OCI-LY1 (cell line): ENCODE results near the gene ASTN1.

ENCODE experiments used
- H2AFZ ChIP-seq: fragments of 200-600 bp; sonication (generic), shearing (Covaris generic); 2 replicates; pipeline ENCODE4 v1.6.0; 2014; ENCODE audit warnings: antibody characterized with exemption, mild to moderate bottlenecking, low read length
- H3F3A ChIP-seq: fragments of 200-600 bp; sonication (generic), shearing (Covaris generic); 2 replicates; pipeline ENCODE4 v1.6.0; 2014; ENCODE audit warnings: mild to moderate bottlenecking, antibody characterized with exemption, low read length, moderate library complexity; ENCODE audit not compliant: insufficient read depth
- H3K27ac ChIP-seq: fragments of 200-600 bp; sonication (generic); 2 replicates; pipeline ENCODE4 v1.5.1; 2014; ENCODE audit warnings: low read length, mixed run types, mild to moderate bottlenecking, low read depth; ENCODE audit not compliant: poor library complexity, severe bottlenecking
- H3K27me3 ChIP-seq: fragments of 200-600 bp; sonication (generic); 2 replicates; pipeline ENCODE4 v1.6.0; 2014; ENCODE audit warnings: antibody characterized with exemption, mild to moderate bottlenecking, low read length, moderate library complexity; ENCODE audit not compliant: insufficient read depth
- H3K36me3 ChIP-seq: fragments of 200-600 bp; sonication (generic); 2 replicates; pipeline ENCODE4 v1.6.1; 2014; ENCODE audit warnings: mild to moderate bottlenecking, antibody characterized with exemption, low read length, moderate library complexity, mixed read lengths; ENCODE audit not compliant: insufficient read depth
- H3K4me1 ChIP-seq: fragments of 200-600 bp; sonication (generic); 2 replicates; pipeline ENCODE4 v1.5.1; 2014; ENCODE audit warnings: mild to moderate bottlenecking, low read length, moderate library complexity; ENCODE audit not compliant: insufficient read depth, severe bottlenecking
- H3K4me2 ChIP-seq: fragments of 200-600 bp; sonication (generic), shearing (Covaris generic); 2 replicates; pipeline ENCODE4 v1.6.1; 2014; ENCODE audit warnings: low read length
- H3K4me3 ChIP-seq: fragments of 200-600 bp; sonication (generic); 2 replicates; pipeline ENCODE4 v1.5.1; 2014; ENCODE audit warnings: low read length, low read depth, mild to moderate bottlenecking, mixed read lengths; ENCODE audit not compliant: poor library complexity, severe bottlenecking
- H3K79me2 ChIP-seq: fragments of 200-600 bp; shearing (Covaris generic); 2 replicates; pipeline ENCODE4 v1.6.1; 2016; ENCODE audit warnings: mixed run types, low read length, mixed read lengths; ENCODE audit not compliant: insufficient read depth
- H3K9ac ChIP-seq: fragments of 200-600 bp; sonication (generic), shearing (Covaris generic); 2 replicates; pipeline ENCODE4 v1.6.1; 2014; ENCODE audit warnings: mild to moderate bottlenecking, low read length, mixed read lengths
- H3K9me2 ChIP-seq: fragments of 200-600 bp; sonication (generic), shearing (Covaris generic); 2 replicates; pipeline ENCODE4 v1.6.1; 2014; ENCODE audit warnings: low read depth, mild to moderate bottlenecking, low read length, mixed read lengths
- H3K9me3 ChIP-seq: fragments of 200-600 bp; shearing (Covaris generic); 2 replicates; pipeline ENCODE4 v1.6.1; 2014; ENCODE audit warnings: low read length, mixed read lengths
- H4K20me1 ChIP-seq: fragments of 200-600 bp; sonication (generic), shearing (Covaris generic); 2 replicates; pipeline ENCODE4 v1.6.0; 2016; ENCODE audit warnings: mild to moderate bottlenecking, low read length; ENCODE audit not compliant: insufficient read depth
- CTCF ChIP-seq: fragments of 200-600 bp; sonication (generic), shearing (Covaris generic); IDR thresholded peaks from 2 replicates; pipeline ENCODE4 v1.5.1; 2017; ENCODE audit warnings: mild to moderate bottlenecking, antibody characterized with exemption, low read length, moderate library complexity, mixed read lengths
- EZH2 ChIP-seq: fragments of 200-600 bp; sonication (generic), shearing (Covaris generic); IDR thresholded peaks from 2 replicates; pipeline ENCODE4 v1.8.0; 2017; ENCODE audit warnings: borderline replicate concordance, mixed run types, mild to moderate bottlenecking, antibody characterized with exemption, low read length, moderate library complexity, mixed read lengths

Gene ASTN1

DNA sequence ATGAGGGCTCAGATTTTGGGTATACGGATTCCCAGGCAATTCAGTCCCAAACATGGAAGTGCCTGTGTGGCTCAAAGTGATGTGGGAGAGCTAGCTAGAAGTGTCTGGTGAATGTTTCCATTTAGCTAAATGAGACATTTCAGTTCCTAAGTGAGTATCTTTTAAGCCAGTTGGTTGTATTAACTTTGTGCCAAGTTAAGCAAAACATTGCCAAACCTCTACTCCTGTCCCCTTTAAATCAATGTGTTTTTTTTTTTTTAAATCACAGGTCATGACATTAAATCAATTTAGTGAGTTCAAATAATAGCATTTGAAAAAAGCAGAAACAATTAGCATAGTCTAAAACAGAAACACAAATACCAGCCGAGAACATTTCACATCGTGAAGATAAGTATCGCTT, 230.1 kb downstream of the ASTN1 start:
- Histone ChIP-seq H3K9ac (no peak overlapping the region), H3K9me3 (no peaks in the 10 kb centered on the region), H3K9me2 (no peaks in the 10 kb centered on the region), H3K27me3 (no peaks in the 10 kb centered on the region), H3F3A (no peaks in the 10 kb centered on the region), H3K36me3 (no peaks in the 10 kb centered on the region), H2AFZ (no peak overlapping the region), H3K4me3 (no peak overlapping the region), H3K27ac (no peak overlapping the region), H3K79me2 (no peaks in the 10 kb centered on the region), H4K20me1 (no peaks in the 10 kb centered on the region), H3K4me2 (no peak overlapping the region), H3K4me1 (no peaks in the 10 kb centered on the region)
- TF ChIP-seq CTCF (no peak), EZH2 (no peak)

GRCh38 chr1:176932114-176933104, 232.1 kb downstream of the ASTN1 start:
- no peak for TF ChIP-seq EZH2
- TF ChIP-seq CTCF = no peak
- no peaks in the 10 kb centered on the region for H3K4me1 ChIP-seq

GRCh38 chr1:176931526-176931925, 233.0 kb downstream of the ASTN1 start:
- Histone ChIP-seq H3K9me3 (no peaks in the 10 kb centered on the region), H3K9me2 (no peaks in the 10 kb centered on the region), H3K27ac (no peak overlapping the region), H2AFZ (no peak overlapping the region), H4K20me1 (no peaks in the 10 kb centered on the region), H3K9ac (no peak overlapping the region), H3K4me1 (no peaks in the 10 kb centered on the region), H3K36me3 (no peaks in the 10 kb centered on the region), H3F3A (no peaks in the 10 kb centered on the region), H3K79me2 (no peaks in the 10 kb centered on the region), H3K4me2 (no peak overlapping the region), H3K4me3 (no peak overlapping the region), H3K27me3 (no peaks in the 10 kb centered on the region)
- no peak for TF ChIP-seq CTCF
- TF ChIP-seq EZH2 = no peak

More at GRCh38 chr1:176932114-176933104, 232.1 kb downstream of the ASTN1 start:
- H3K9ac ChIP-seq = no peak overlapping the region
- H3K9me2 ChIP-seq = no peaks in the 10 kb centered on the region
- H3K9me3 ChIP-seq = no peaks in the 10 kb centered on the region
- H4K20me1 ChIP-seq = no peaks in the 10 kb centered on the region
- H3K27me3 ChIP-seq = no peaks in the 10 kb centered on the region
- H3K4me2 ChIP-seq = no peak overlapping the region
- H3F3A ChIP-seq = no peaks in the 10 kb centered on the region
- H3K27ac ChIP-seq = no peak overlapping the region
- H2AFZ ChIP-seq = no peak overlapping the region
- H3K4me3 ChIP-seq = no peak overlapping the region
- no peaks in the 10 kb centered on the region for H3K79me2 ChIP-seq
- no peaks in the 10 kb centered on the region for H3K36me3 ChIP-seq
